HTERT RPE-1 (cell line): Measurements from ENCODE around the gene F8.
"Not testable (repeated sequence)": the region's sequence is repeated elsewhere in the genome, so short reads cannot be mapped to it uniquely, and the experiment has no call there.

Source experiments
- in situ Hi-C: fragments of 300-500 bp; cut with MboI; formaldehyde crosslinking; loops from 4 replicates; pipeline ENCODE4 v1.14.3; 2020; ENCODE audit warnings: low sequenced_read_pairs

Gene F8

GRCh38 chrX:154988719-154989118 lies 33.8 kb downstream of the F8 start:
- in situ Hi-C loops: no loop called here

- in situ Hi-C loops: no loop called here
Observed at GRCh38 chrX:154987940-154988339, 34.6 kb downstream of the F8 start.

GRCh38 chrX:154986826-154987575 lies 35.5 kb downstream of the F8 start:
- in situ Hi-C loops: no loop called here

- in situ Hi-C loops: no loop called here
Observed at GRCh38 chrX:154981116-154981411, 41.5 kb downstream of the F8 start.

- in situ Hi-C loops: no loop called here
Observed at GRCh38 chrX:154980330-154981115, 42.0 kb downstream of the F8 start.

GRCh38 chrX:154979629-154980028 lies 42.9 kb downstream of the F8 start:
- in situ Hi-C loops: no loop called here

- in situ Hi-C loops: no loop called here
Observed at GRCh38 chrX:154968353-154968752, 54.2 kb downstream of the F8 start.

- in situ Hi-C loops: no loop called here
Observed at GRCh38 chrX:154967603-154968002, 54.9 kb downstream of the F8 start.

- in situ Hi-C loops: no loop called here
Observed at GRCh38 chrX:154961947-154962346, 60.6 kb downstream of the F8 start.

- in situ Hi-C loops: not testable (repeated sequence)
Observed at GRCh38 chrX:154955799-154956198, 66.7 kb downstream of the F8 start.

GRCh38 chrX:154939265-154939664 lies 83.3 kb downstream of the F8 start:
- in situ Hi-C loops: not testable (repeated sequence)

- in situ Hi-C loops: not testable (repeated sequence)
Observed at GRCh38 chrX:154924771-154925170, 97.8 kb downstream of the F8 start.

GRCh38 chrX:154918060-154918483 lies 104.5 kb downstream of the F8 start:
- in situ Hi-C loops: no loop called here

GRCh38 chrX:154914052-154914451 lies 108.5 kb downstream of the F8 start:
- in situ Hi-C loops: no loop called here

- in situ Hi-C loops: not testable (repeated sequence)
Observed at GRCh38 chrX:154910528-154910927, 112.0 kb downstream of the F8 start.

GRCh38 chrX:154910048-154910447 lies 112.5 kb downstream of the F8 start:
- in situ Hi-C loops: not testable (repeated sequence)

GRCh38 chrX:154908821-154909220 lies 113.7 kb downstream of the F8 start:
- in situ Hi-C loops: no loop called here

- in situ Hi-C loops: no loop called here
Observed at GRCh38 chrX:154902408-154902807, 120.1 kb downstream of the F8 start.

GRCh38 chrX:154900323-154900722 lies 122.2 kb downstream of the F8 start:
- in situ Hi-C loops: no loop called here

- in situ Hi-C loops: no loop called here
Observed at GRCh38 chrX:154892296-154892695, 130.2 kb downstream of the F8 start.

- in situ Hi-C loops: no loop called here
Observed at GRCh38 chrX:154890990-154891639, 131.4 kb downstream of the F8 start.

- in situ Hi-C loops: not testable (repeated sequence)
Observed at GRCh38 chrX:154886789-154887221, 135.7 kb downstream of the F8 start.
